ENCODE measurements around the gene PHF14.
"Not testable (repeated sequence)": the region's sequence is repeated elsewhere in the genome, so short reads cannot be mapped to it uniquely, and the experiment has no call there.

Gene PHF14, protein sequence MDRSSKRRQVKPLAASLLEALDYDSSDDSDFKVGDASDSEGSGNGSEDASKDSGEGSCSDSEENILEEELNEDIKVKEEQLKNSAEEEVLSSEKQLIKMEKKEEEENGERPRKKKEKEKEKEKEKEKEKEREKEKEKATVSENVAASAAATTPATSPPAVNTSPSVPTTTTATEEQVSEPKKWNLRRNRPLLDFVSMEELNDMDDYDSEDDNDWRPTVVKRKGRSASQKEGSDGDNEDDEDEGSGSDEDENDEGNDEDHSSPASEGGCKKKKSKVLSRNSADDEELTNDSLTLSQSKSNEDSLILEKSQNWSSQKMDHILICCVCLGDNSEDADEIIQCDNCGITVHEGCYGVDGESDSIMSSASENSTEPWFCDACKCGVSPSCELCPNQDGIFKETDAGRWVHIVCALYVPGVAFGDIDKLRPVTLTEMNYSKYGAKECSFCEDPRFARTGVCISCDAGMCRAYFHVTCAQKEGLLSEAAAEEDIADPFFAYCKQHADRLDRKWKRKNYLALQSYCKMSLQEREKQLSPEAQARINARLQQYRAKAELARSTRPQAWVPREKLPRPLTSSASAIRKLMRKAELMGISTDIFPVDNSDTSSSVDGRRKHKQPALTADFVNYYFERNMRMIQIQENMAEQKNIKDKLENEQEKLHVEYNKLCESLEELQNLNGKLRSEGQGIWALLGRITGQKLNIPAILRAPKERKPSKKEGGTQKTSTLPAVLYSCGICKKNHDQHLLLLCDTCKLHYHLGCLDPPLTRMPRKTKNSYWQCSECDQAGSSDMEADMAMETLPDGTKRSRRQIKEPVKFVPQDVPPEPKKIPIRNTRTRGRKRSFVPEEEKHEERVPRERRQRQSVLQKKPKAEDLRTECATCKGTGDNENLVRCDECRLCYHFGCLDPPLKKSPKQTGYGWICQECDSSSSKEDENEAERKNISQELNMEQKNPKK

DNA sequence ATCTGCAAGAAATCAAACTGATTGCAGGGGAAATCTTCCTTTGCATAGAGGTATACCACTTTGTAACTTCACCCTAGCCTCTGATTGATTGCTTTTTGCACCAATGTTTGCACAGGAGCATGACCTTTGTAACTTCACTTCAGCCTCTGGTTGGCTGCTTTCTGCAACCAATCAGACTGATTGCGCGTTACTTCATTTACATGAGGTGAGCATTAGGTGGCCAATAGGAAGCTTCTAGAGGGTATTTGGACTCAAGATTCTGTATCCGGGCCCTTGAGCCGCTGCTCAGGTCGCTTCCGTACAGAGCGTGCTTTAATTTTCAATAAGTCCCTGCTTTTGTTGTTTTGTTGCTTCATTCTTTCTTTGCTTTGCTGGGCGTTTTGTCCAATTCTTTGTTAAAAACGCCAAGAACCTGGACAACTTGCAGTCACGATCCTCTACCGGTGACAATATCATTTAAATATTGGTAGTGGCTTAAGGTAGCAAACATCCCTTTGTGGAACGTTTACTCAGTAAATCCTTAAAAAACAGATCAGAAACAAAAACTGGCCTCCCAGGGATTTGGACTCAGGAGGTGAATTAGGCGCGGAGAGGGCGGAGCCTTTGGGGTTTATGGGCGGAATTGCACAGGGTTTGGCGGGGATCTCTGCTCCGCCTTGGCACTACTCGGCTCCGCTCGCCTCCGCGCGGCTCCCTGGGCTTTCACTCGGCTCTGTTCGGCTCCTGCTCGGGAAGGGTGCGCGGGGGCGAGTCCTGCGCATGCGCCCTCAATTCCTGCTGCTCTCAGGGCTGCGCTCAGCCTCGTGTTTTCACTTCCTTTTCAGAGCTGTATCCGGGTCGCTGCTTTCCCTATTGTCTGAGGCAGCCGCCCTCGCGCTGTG is at the start of gene PHF14:
TSS of gene PHF14 (plus strand) at position 812 of the 881 bp plus-strand sequence. CDS start 452 bp downstream, outside the sequence.
- Histone ChIP-seq H3K9me3 (ENCODE audit: control insufficient read depth, low read length) (no peaks in the 10 kb centered on the region), H3K36me3 (ENCODE audit: control insufficient read depth, insufficient read depth, low read length, severe bottlenecking) (peaks cover 14% of the 10 kb centered on the region), H3K4me1 (ENCODE audit: control insufficient read depth, insufficient read depth, low read length) (peaks cover 9% of the 10 kb centered on the region), H3K27me3 (replicated peaks; ENCODE audit: control insufficient read depth, insufficient read depth, low read length) (no peaks in the 10 kb centered on the region), H3K4me3 (ENCODE audit: low read length) (peak within 1 kb of the TSS; percentile 91), H3K9ac (ENCODE audit: low read length) (peak within 1 kb of the TSS; percentile 90)
- DNase-seq (ENCODE audit: low read depth): peak; percentile 99

DNA sequence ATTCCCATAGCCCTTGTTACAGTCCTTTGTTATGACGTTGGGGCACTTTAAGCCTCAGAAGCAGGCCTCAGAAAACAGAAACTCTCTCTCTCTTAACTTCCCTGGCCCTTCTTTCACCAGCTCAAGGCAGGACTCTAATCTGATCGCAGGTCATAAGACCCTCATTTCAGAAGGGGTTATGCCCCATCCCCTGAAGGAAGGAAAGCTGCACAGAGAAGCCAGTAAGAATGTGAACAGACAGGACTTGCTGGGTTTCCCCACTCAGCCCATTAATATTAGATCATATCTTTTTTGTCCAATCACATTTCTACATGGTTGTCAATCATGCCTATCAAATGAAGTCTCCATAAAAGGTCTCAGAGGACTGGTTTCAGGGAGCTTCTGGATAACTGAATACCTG is 49.3 kb upstream of the PHF14 start:
- no peak overlapping the region for H3K4me3 ChIP-seq (ENCODE audit: low read length)
- no peak for DNase-seq (ENCODE audit: low read depth)
- H3K9me3 ChIP-seq (ENCODE audit: control insufficient read depth, low read length): no peaks in the 10 kb centered on the region
- H3K4me1 ChIP-seq (ENCODE audit: control insufficient read depth, insufficient read depth, low read length): no peaks in the 10 kb centered on the region
- no peak overlapping the region for H3K9ac ChIP-seq (ENCODE audit: low read length)
- H3K36me3 ChIP-seq (ENCODE audit: control insufficient read depth, insufficient read depth, low read length, severe bottlenecking): no peaks in the 10 kb centered on the region
- no peaks in the 10 kb centered on the region for H3K27me3 ChIP-seq (replicated peaks; ENCODE audit: control insufficient read depth, insufficient read depth, low read length)

DNA sequence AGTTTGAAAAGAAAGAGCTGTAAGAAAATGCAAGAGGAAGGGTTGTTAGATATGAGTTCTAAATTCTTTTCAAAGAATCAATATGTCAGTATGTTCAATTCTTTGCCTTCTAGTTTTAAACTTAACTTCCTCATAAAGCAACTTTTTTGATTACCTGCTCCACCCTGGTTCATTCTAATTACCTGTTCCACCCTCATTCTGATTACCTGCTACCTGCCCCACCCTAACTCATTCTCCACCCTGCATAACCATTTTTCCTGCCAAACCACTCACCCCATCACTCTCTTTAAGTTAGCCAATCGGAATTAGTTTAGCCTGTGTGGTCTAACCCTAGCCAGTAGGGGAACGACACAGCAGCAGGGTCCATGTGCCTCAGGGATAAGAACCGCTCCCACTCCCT is 45.5 kb upstream of the PHF14 start:
- not testable (repeated sequence) for H3K27me3 ChIP-seq (replicated peaks; ENCODE audit: control insufficient read depth, insufficient read depth, low read length); DNase-seq (ENCODE audit: low read depth); H3K9ac ChIP-seq (ENCODE audit: low read length); H3K9me3 ChIP-seq (ENCODE audit: control insufficient read depth, low read length); H3K4me1 ChIP-seq (ENCODE audit: control insufficient read depth, insufficient read depth, low read length); H3K4me3 ChIP-seq (ENCODE audit: low read length)
- H3K36me3 ChIP-seq (ENCODE audit: control insufficient read depth, insufficient read depth, low read length, severe bottlenecking): peaks cover 12% of the 10 kb centered on the region

DNA sequence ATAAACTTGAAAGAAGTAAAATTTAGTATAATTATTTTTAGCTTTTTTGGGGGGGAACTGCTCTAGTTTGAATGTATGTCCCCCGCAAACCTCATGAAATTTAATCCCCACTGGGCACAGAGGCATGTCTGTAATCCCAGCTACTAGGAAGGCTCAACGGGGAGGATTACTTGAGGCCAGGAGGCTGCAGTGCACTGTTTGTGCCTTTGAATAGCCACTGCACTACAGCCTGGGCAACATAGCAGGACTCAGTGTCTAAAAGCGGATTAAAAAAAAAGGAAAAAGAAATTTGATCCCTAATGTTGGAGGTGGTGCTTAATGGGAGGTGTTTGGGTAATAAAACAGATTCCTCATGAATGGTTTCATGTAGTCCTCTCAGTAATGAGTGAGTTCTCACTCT is 43.1 kb upstream of the PHF14 start:
- DNase-seq (ENCODE audit: low read depth): no peak
- Histone ChIP-seq H3K4me1 (ENCODE audit: control insufficient read depth, insufficient read depth, low read length) (peaks cover 28% of the 10 kb centered on the region), H3K36me3 (ENCODE audit: control insufficient read depth, insufficient read depth, low read length, severe bottlenecking) (peaks cover 22% of the 10 kb centered on the region), H3K27me3 (replicated peaks; ENCODE audit: control insufficient read depth, insufficient read depth, low read length) (no peaks in the 10 kb centered on the region), H3K9ac (ENCODE audit: low read length) (no peak overlapping the region), H3K9me3 (ENCODE audit: control insufficient read depth, low read length) (no peaks in the 10 kb centered on the region), H3K4me3 (ENCODE audit: low read length) (no peak overlapping the region)

DNA sequence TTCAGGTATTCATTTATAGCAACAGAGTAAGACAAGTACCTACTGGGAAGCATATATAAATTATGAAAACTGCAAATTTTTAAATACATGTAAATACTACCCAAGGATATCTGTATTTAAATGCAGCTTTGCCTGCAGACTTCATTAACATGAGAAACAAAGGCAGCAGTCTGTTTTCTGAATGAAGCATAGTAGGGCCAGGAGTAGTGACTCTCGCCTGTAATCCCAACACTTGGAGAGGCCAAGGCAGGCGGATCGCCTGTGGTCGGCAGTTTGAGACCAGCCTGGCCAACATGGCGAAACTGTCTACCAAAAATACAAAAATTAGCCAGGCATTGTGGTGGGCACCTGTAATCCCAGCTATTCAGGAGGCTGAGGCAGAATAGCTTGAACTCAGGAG is 42.5 kb upstream of the PHF14 start:
- Histone ChIP-seq H3K4me3 (ENCODE audit: low read length) (no peak overlapping the region), H3K9me3 (ENCODE audit: control insufficient read depth, low read length) (no peaks in the 10 kb centered on the region), H3K4me1 (ENCODE audit: control insufficient read depth, insufficient read depth, low read length) (peaks cover 33% of the 10 kb centered on the region), H3K36me3 (ENCODE audit: control insufficient read depth, insufficient read depth, low read length, severe bottlenecking) (peaks cover 29% of the 10 kb centered on the region), H3K27me3 (replicated peaks; ENCODE audit: control insufficient read depth, insufficient read depth, low read length) (no peaks in the 10 kb centered on the region), H3K9ac (ENCODE audit: low read length) (no peak overlapping the region)
- no peak for DNase-seq (ENCODE audit: low read depth)

DNA sequence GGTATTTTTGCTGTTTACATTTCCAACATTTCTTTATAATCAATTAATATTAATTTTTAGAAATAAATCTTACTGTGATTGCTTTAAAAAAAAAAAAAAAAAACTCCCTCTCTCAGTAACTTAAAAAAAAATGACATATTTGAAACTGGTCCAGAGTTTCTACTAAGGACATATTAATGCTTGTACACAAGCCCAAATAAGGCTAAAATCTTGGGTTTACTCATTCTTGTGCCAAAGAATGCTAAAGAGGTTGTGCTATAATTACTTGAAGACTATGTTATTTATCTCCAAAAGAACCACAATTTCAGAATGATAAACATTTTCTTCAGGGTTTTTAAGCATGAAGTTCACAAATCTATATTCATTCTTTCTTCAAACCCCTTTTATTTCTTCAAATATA is 39.4 kb upstream of the PHF14 start:
- peaks cover 43% of the 10 kb centered on the region for H3K36me3 ChIP-seq (ENCODE audit: control insufficient read depth, insufficient read depth, low read length, severe bottlenecking)
- H3K4me1 ChIP-seq (ENCODE audit: control insufficient read depth, insufficient read depth, low read length): peaks cover 46% of the 10 kb centered on the region
- no peaks in the 10 kb centered on the region for H3K9me3 ChIP-seq (ENCODE audit: control insufficient read depth, low read length)
- H3K27me3 ChIP-seq (replicated peaks; ENCODE audit: control insufficient read depth, insufficient read depth, low read length): no peaks in the 10 kb centered on the region
- H3K4me3 ChIP-seq (ENCODE audit: low read length): peak overlapping the region; percentile 29
- DNase-seq (ENCODE audit: low read depth): peak; percentile 67
- H3K9ac ChIP-seq (ENCODE audit: low read length): peak overlapping the region; percentile 72

DNA sequence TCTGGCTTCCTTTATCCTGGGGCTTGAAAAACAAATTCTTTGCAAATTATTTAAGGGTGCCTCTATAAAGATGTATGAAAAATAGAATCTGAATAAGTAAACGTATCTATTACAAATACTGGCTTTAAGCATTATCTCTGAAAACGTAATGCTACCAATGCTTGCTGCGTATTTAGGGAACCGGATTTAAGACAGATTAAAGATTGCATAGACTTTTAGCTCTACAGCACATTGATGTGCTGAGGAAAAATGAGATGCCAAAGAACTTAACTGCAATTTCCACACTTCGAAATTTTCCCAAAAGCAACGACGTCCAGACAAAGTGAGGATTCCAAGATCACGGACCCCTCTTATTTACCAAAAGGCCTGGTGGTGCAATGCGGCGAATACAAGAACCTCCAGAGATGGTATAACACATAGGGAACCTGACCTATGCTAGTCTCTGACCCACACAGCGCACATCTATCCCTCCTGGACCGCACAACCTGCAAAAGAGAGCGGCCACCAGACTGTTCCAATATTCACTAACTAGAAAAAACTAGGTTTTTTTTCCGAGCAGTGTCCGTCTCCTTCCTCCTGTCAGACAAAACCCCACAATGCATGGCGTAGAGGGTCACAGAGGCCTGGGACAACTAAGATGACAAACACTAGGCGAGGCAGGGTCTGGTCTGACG is 34.3 kb upstream of the PHF14 start:
- H3K36me3 ChIP-seq (ENCODE audit: control insufficient read depth, insufficient read depth, low read length, severe bottlenecking): peaks cover 24% of the 10 kb centered on the region
- peaks cover 30% of the 10 kb centered on the region for H3K4me1 ChIP-seq (ENCODE audit: control insufficient read depth, insufficient read depth, low read length)
- H3K9ac ChIP-seq (ENCODE audit: low read length): peak overlapping the region; percentile 99
- peak overlapping the region; percentile 98 for H3K4me3 ChIP-seq (ENCODE audit: low read length)
- H3K27me3 ChIP-seq (replicated peaks; ENCODE audit: control insufficient read depth, insufficient read depth, low read length): no peaks in the 10 kb centered on the region
- H3K9me3 ChIP-seq (ENCODE audit: control insufficient read depth, low read length): no peaks in the 10 kb centered on the region
- DNase-seq (ENCODE audit: low read depth): peak; percentile 49

DNA sequence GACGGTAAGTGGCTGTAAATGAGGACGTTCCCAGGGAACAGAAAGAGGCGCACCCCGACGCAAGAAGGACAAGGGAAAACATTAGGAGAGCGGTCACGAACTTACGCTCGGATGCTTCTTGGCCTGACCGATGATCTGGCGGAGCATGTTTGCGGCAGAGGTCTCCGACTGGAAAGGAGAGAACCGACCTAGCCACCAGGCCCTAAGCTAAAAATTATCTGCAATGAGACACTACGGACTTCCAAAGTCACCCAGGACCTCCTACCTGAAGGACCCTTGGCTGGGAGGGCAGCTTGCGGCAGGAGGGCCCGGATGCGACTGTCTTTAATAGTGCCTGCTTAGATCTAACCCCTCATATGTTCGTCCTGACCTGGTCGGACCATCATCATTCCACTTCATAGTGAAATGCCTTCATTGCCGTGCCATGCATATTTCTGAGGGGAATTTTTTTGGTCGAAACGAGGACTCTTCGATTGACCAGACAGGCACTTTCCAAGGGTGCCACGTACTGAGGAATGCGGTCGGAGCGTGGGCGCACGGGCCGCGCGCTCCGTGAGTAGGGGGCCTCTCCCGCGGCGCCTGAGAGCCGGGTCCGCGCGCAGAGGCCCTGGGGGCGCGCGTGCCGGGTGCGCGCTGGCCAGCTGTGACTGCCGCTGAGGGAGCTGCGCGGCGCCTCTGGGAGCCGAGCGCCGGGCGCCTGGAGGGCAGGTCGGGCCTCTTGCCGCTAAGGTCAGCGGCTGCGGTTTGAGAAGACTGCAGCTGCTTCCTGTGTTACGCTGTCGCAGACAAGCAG is 33.6 kb upstream of the PHF14 start:
- H3K9me3 ChIP-seq (ENCODE audit: control insufficient read depth, low read length): no peaks in the 10 kb centered on the region
- peak; percentile 97 for DNase-seq (ENCODE audit: low read depth)
- H3K36me3 ChIP-seq (ENCODE audit: control insufficient read depth, insufficient read depth, low read length, severe bottlenecking): peaks cover 24% of the 10 kb centered on the region
- peak overlapping the region; percentile 99 for H3K9ac ChIP-seq (ENCODE audit: low read length)
- H3K27me3 ChIP-seq (replicated peaks; ENCODE audit: control insufficient read depth, insufficient read depth, low read length): no peaks in the 10 kb centered on the region
- peaks cover 23% of the 10 kb centered on the region for H3K4me1 ChIP-seq (ENCODE audit: control insufficient read depth, insufficient read depth, low read length)
- peak overlapping the region; percentile 98 for H3K4me3 ChIP-seq (ENCODE audit: low read length)

DNA sequence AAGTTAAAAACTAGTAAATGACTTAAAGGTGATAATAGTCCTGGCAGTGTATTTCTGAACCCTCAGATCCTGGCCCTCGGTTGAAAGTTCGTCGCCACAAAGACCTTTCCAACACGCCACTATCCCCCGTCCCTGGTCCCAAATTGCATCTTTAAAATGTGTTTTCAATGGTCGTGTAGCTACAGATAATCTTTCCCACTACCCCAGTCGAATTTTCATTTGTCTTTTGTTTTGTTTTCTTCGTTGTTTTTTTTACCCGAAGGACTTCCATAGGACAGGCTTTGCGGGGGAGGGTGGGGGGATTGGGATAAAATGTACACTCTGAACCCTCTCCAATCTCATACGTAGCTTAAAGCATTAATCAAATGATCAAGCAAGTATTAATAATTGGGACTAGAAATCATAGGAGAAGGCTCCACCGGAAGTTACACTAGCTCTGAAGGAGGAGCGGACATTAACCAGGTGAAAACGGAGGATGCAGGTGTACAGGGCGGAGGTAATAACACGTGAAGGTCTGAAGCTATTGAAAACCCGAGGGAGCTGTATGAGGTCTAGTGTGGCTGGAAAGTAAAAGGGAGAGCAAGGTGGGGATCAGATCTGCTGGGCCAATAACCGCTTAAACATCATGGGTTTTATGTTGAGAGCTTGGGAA is 32.8 kb upstream of the PHF14 start:
- no peaks in the 10 kb centered on the region for H3K27me3 ChIP-seq (replicated peaks; ENCODE audit: control insufficient read depth, insufficient read depth, low read length)
- DNase-seq (ENCODE audit: low read depth): peak; percentile 3
- H3K36me3 ChIP-seq (ENCODE audit: control insufficient read depth, insufficient read depth, low read length, severe bottlenecking): peaks cover 18% of the 10 kb centered on the region
- H3K4me3 ChIP-seq (ENCODE audit: low read length): peak overlapping the region; percentile 98
- H3K9me3 ChIP-seq (ENCODE audit: control insufficient read depth, low read length): no peaks in the 10 kb centered on the region
- H3K9ac ChIP-seq (ENCODE audit: low read length): peak overlapping the region; percentile 99
- H3K4me1 ChIP-seq (ENCODE audit: control insufficient read depth, insufficient read depth, low read length): peaks cover 16% of the 10 kb centered on the region

All from adipocyte (in vitro differentiated cells).